ENCODE measurements around the gene GNMT.
A peak's percentile ranks its signal among the peaks of the same experiment; 100 is the strongest.
"Not testable (repeated sequence)": the region's sequence is repeated elsewhere in the genome, so short reads cannot be mapped to it uniquely, and the experiment has no call there.

Gene GNMT

DNA sequence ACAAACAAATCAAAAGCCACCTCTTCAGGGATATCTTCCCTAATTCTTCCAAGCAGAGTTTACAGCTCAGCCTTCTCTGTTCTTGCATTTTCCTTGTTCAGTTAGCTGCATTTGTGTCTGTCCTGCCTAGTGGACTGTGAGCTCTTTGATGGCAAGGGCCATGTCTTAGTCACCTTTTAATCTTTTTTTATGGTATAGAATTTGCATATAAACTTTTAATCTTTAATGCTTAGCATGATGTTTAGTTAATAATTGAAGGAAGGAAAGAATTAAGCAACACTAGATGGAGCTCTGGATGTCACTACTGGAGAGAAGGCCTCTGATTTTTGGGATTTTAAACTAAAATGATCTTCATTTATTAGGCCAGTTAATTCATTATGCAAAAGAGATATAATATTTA, 36.0 kb downstream of the GNMT start:
- Histone ChIP-seq H3K4me1 (no peaks in the 10 kb centered on the region), H3K27me3 (ENCODE audit: low read depth) (no peaks in the 10 kb centered on the region), H3K36me3 (replicated peaks) (no peaks in the 10 kb centered on the region; the same call in 1 of the 2 replicates), H3K4me3 (no peak overlapping the region), H3K9me3 (no peaks in the 10 kb centered on the region)
- in situ Hi-C loops (cut with MboI; ENCODE audit: low sequenced_read_pairs), result no loop called here
- no peak for DNase-seq (ENCODE audit: low spot score in 2 of 2)

DNA sequence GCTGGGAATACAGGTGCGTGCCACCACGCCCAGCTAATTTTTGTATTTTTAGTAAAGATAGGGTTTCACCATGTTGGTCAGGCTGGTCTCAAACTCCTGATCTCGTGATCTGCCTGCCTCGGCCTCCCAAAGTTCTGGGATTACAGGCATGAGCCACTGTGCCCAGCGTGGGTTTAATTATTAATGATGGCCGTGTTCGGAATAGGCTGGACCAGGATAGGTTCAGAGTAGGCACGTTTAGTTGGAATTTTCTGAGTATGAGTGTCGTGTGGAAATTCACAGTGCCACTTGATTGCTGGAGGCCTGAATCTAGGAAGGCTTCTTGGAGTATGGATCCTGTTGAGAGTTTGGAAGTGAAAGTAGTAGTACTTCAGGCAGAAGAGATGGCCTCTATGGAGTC, 37.7 kb downstream of the GNMT start:
- H3K9me3 ChIP-seq; H3K4me3 ChIP-seq; H3K4me1 ChIP-seq; in situ Hi-C loops (cut with MboI; ENCODE audit: low sequenced_read_pairs); DNase-seq (ENCODE audit: low spot score in 2 of 2); H3K27me3 ChIP-seq (ENCODE audit: low read depth); H3K36me3 ChIP-seq (replicated peaks): not testable (repeated sequence)

DNA sequence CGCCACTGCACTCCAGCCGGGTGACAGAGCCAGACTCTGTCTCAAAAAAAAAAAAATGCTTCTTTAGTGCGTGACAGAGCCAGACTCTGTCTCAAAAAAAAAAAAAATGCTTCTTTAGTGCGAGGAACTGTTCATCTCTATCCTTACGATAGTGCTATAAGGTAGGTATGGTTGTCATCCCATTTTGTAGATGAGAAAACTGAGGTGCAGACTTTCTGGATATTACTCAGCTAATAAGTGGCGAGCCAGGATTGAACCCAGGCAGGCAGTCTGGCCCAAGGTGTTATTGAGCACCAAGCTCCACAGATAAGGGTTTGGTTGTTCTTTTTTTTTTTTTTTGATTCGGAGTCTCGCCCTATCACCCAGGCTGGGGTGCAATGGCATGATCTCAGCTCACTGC, 41.3 kb downstream of the GNMT start:
- in situ Hi-C loops (cut with MboI; ENCODE audit: low sequenced_read_pairs), result no loop called here
- H3K4me1 ChIP-seq, result no peaks in the 10 kb centered on the region
- H3K36me3 ChIP-seq (replicated peaks), result peaks cover 12% of the 10 kb centered on the region
- H3K4me3 ChIP-seq, result no peak overlapping the region
- H3K27me3 ChIP-seq (ENCODE audit: low read depth), result no peaks in the 10 kb centered on the region
- H3K9me3 ChIP-seq, result no peaks in the 10 kb centered on the region
- no peak for DNase-seq (ENCODE audit: low spot score in 2 of 2)

DNA sequence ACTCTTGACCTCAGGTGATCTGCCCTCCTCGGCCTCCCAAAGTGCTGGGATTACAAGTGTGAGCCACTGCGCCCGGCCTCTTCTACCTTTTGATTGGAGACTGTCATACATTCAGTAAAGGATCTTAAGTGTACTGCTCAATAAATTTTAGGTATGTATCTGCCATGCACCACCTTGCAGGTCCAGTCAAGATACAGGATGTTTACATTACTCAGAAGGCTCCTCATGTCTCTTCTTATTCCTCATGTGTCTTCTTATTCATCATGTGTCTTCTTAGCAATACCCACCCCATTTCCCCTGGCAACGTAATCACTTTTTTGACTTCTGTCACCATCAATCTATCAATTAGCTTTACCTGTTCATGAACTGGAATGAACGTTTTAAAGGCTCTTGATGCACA, 45.3 kb downstream of the GNMT start:
- in situ Hi-C loops (cut with MboI; ENCODE audit: low sequenced_read_pairs), result no loop called here
- Histone ChIP-seq H3K36me3 (replicated peaks) (peaks cover 40% of the 10 kb centered on the region), H3K9me3 (no peaks in the 10 kb centered on the region), H3K4me1 (no peaks in the 10 kb centered on the region), H3K27me3 (ENCODE audit: low read depth) (no peaks in the 10 kb centered on the region), H3K4me3 (no peak overlapping the region)
- no peak for DNase-seq (ENCODE audit: low spot score in 2 of 2)

DNA sequence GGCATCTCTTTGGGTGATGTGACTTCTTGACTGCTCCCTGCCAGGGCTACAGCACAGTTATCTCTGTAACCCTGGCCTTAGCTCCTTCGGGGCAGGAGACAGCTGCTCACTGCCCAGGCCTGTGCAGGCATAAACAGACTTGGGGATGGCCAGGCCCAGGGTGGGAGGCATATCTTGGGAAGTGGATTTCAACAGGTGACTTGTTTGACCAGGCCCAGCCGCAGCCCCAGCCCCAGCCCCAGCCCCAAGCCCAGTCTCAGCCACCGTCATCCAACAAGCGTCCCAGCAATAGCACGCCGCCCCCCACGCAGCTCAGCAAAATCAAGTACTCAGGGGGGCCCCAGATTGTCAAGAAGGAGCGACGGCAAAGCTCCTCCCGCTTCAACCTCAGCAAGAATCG, 45.7 kb downstream of the GNMT start:
- no peaks in the 10 kb centered on the region for H3K9me3 ChIP-seq
- DNase-seq (ENCODE audit: low spot score in 2 of 2), result no peak
- H3K27me3 ChIP-seq (ENCODE audit: low read depth), result no peaks in the 10 kb centered on the region
- no peak overlapping the region for H3K4me3 ChIP-seq
- in situ Hi-C loops (cut with MboI; ENCODE audit: low sequenced_read_pairs), result no loop called here
- no peaks in the 10 kb centered on the region for H3K4me1 ChIP-seq
- H3K36me3 ChIP-seq (replicated peaks), result peaks cover 44% of the 10 kb centered on the region

DNA sequence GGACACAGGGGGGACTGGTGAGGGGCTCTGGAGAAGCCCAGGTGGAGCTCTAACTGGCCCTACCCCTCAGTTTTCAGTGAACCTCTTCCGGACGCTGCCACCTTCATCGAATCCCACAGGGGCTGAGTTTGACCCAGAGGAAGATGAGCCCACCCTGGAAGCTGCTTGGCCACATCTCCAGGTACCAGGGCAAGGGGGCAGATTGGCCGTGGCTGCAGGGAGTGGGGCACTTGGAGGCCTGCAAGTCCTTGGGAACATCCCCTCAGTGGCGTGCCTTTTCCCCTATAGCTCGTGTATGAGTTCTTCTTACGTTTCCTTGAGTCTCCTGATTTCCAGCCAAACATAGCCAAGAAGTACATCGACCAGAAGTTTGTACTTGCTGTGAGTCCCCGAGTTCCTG, 46.6 kb downstream of the GNMT start:
- in situ Hi-C loops (cut with MboI; ENCODE audit: low sequenced_read_pairs), result no loop called here
- DNase-seq (ENCODE audit: low spot score in 2 of 2), result no peak
- no peaks in the 10 kb centered on the region for H3K4me1 ChIP-seq
- H3K4me3 ChIP-seq, result no peak overlapping the region
- H3K27me3 ChIP-seq (ENCODE audit: low read depth), result no peaks in the 10 kb centered on the region
- H3K9me3 ChIP-seq, result no peaks in the 10 kb centered on the region
- peaks cover 53% of the 10 kb centered on the region for H3K36me3 ChIP-seq (replicated peaks)

DNA sequence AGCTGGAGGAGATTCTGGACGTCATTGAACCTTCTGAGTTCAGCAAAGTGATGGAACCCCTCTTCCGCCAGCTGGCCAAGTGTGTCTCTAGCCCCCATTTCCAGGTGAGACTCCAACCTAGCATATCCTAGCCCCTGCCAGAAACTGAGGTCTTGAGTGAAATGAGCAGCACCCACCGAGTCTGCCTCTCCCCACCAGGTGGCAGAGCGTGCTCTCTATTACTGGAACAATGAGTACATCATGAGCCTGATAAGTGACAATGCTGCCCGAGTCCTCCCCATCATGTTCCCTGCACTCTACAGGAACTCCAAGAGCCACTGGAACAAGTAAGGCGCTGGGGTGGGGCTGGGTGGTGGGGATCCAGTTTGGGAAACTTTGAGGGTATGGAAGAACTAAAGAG, 48.6 kb downstream of the GNMT start:
- peaks cover 50% of the 10 kb centered on the region for H3K36me3 ChIP-seq (replicated peaks)
- DNase-seq (ENCODE audit: low spot score in 2 of 2), result peak; percentile 17 to 63
- H3K4me1 ChIP-seq, result peaks cover 4% of the 10 kb centered on the region
- no peak overlapping the region for H3K4me3 ChIP-seq
- no peaks in the 10 kb centered on the region for H3K27me3 ChIP-seq (ENCODE audit: low read depth)
- in situ Hi-C loops (cut with MboI; ENCODE audit: low sequenced_read_pairs), result no loop called here
- no peaks in the 10 kb centered on the region for H3K9me3 ChIP-seq

DNA sequence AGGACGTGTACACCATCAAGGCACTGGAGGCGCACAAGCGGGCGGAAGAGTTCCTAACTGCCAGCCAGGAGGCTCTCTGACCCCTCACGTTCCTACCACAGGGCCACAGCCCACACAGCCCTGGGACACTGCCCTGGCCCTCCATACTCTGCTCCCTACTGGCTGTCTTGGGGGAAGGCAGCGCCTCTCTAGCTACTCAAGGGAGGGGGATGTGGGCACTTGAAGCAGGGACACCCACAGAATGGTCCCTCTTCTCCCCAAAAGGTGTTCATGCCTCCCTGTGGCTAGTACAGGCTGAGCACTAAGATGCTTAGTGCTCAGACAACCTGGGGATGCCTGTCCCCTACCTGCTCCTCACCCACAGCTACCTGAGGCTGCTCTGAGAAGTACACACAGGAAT, 50.7 kb downstream of the GNMT start:
- Histone ChIP-seq H3K27me3 (ENCODE audit: low read depth) (no peaks in the 10 kb centered on the region), H3K4me1 (peaks cover 4% of the 10 kb centered on the region), H3K9me3 (no peaks in the 10 kb centered on the region), H3K36me3 (replicated peaks) (peaks cover 45% of the 10 kb centered on the region), H3K4me3 (no peak overlapping the region)
- DNase-seq (ENCODE audit: low spot score in 2 of 2), result no peak
- in situ Hi-C loops (cut with MboI; ENCODE audit: low sequenced_read_pairs), result no loop called here

DNA sequence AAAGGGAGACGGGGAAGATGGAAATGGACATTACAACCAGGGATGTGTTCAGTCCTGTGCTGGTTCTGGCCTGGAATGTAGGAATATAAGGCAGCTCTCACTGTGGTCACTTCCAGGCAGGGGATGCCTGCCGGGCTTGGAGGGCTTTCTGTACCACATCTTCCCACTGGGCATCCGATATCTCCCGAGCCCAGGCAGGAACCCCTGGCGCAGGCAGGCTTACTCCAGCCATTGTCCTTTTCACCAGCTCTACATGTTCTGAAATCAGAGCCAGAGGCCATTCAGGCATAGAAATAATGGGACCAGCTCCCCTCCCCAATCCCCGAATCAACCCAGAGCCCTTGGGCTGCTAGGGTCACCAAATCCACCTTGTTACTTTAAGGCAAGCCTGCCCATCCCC, 51.8 kb downstream of the GNMT start:
- Histone ChIP-seq H3K36me3 (replicated peaks) (peaks cover 39% of the 10 kb centered on the region), H3K27me3 (ENCODE audit: low read depth) (no peaks in the 10 kb centered on the region), H3K9me3 (no peaks in the 10 kb centered on the region), H3K4me1 (peaks cover 4% of the 10 kb centered on the region), H3K4me3 (peak overlapping the region; percentile 63; the same call in 1 of the 2 replicates)
- no peak for DNase-seq (ENCODE audit: low spot score in 2 of 2)
- in situ Hi-C loops (cut with MboI; ENCODE audit: low sequenced_read_pairs), result no loop called here

DNA sequence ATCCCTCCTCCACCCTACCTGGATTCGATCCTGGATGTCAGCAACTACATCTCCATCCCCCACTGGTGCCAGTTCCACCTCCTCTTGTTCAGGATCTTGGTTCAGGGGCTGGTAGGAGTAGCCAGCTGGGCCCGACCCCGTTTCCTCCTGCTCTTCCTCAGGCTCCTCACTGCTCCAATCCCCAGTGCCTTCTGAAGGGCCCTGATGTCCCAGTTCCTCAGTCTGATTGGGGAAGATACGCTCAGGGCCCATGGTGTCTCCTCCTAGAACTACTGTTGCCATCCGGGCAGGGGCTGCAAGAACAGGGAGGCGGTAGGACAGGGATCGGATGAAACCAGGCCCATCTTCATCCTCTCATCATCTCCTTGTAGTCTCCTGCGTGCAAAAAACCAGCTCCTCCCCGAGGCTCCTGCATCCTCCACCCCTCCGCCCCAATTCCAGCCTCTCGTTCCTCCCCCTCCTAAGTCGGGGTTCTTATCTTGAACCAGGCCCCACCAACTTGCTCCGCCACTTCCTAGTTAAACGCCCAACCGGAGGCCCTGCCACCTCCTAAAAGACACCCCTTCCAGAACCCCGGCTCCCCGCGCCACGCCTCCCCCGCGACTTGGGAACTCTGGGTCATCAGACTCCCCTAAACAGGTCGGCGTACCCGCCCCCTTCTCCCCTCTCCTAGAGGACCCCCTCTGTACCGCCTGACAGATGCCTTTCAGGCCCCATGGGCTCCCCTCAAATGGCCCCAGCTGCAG, 52.7 kb downstream of the GNMT start:
- DNase-seq (ENCODE audit: low spot score in 2 of 2), result no peak
- H3K9me3 ChIP-seq, result no peaks in the 10 kb centered on the region
- peak overlapping the region; percentile 63 for H3K4me3 ChIP-seq
- in situ Hi-C loops (cut with MboI; ENCODE audit: low sequenced_read_pairs), result no loop called here
- H3K4me1 ChIP-seq, result peaks cover 4% of the 10 kb centered on the region
- H3K36me3 ChIP-seq (replicated peaks), result peaks cover 46% of the 10 kb centered on the region
- H3K27me3 ChIP-seq (ENCODE audit: low read depth), result no peaks in the 10 kb centered on the region

Measured in HAP-1 (cell line).